Central memory CD4-positive, alpha-beta T cell (primary cell): ENCODE measurements around the gene GALNT18.

ENCODE experiments used
- DNase-seq: peaks from one replicate; pipeline ENCODE4 v3.0.0; 2022

GALNT18 gene

GRCh38 chr11:11427542-11427941 lies 194.3 kb downstream of the GALNT18 start:
- no peak for DNase-seq

GRCh38 chr11:11427140-11427539 lies 194.7 kb downstream of the GALNT18 start:
- DNase-seq = no peak

- DNase-seq = no peak
Observed at GRCh38 chr11:11426226-11426952, 195.4 kb downstream of the GALNT18 start.

GRCh38 chr11:11425806-11426205 lies 196.0 kb downstream of the GALNT18 start:
- no peak for DNase-seq

- DNase-seq = no peak
Observed at GRCh38 chr11:11424688-11425087, 197.1 kb downstream of the GALNT18 start.

GRCh38 chr11:11422411-11423128 lies 199.2 kb downstream of the GALNT18 start:
- no peak for DNase-seq

- no peak for DNase-seq
Observed at GRCh38 chr11:11421509-11421908, 200.3 kb downstream of the GALNT18 start.

GRCh38 chr11:11420899-11421285 lies 200.9 kb downstream of the GALNT18 start:
- DNase-seq = no peak

GRCh38 chr11:11420191-11420898 lies 201.5 kb downstream of the GALNT18 start:
- no peak for DNase-seq

- DNase-seq = no peak
Observed at GRCh38 chr11:11419747-11420146, 202.1 kb downstream of the GALNT18 start.

GRCh38 chr11:11416917-11417316 lies 204.9 kb downstream of the GALNT18 start:
- DNase-seq = no peak

GRCh38 chr11:11416502-11416901 lies 205.3 kb downstream of the GALNT18 start:
- no peak for DNase-seq

GRCh38 chr11:11415901-11416300 lies 205.9 kb downstream of the GALNT18 start:
- no peak for DNase-seq

- DNase-seq = no peak
Observed at GRCh38 chr11:11414996-11415395, 206.8 kb downstream of the GALNT18 start.

GRCh38 chr11:11413776-11414175 lies 208.0 kb downstream of the GALNT18 start:
- DNase-seq = no peak

GRCh38 chr11:11411401-11411985 lies 210.3 kb downstream of the GALNT18 start:
- no peak for DNase-seq

GRCh38 chr11:11409901-11410300 lies 211.9 kb downstream of the GALNT18 start:
- DNase-seq = no peak

- DNase-seq = no peak
Observed at GRCh38 chr11:11409224-11409623, 212.6 kb downstream of the GALNT18 start.

- DNase-seq = no peak
Observed at GRCh38 chr11:11408436-11409221, 213.2 kb downstream of the GALNT18 start.

- no peak for DNase-seq
Observed at GRCh38 chr11:11407763-11408084, 214.1 kb downstream of the GALNT18 start.

GRCh38 chr11:11407065-11407762 lies 214.6 kb downstream of the GALNT18 start:
- DNase-seq = no peak

GRCh38 chr11:11406652-11407051 lies 215.2 kb downstream of the GALNT18 start:
- DNase-seq = no peak
